ENCODE results near the gene PHC3.

The PHC3 gene

GRCh38 chr3:170089862-170090600 is 91.5 kb downstream of the PHC3 start:
- CTCF ChIA-PET = interaction anchor here (0.8 to 2.3 kb wide), 5 partner anchors 9 to 13 kb away, joined by 3 to 11 read pairs (median 4); no protein-coding TSS in a partner anchor
- POLR2A ChIA-PET = interaction anchor here (0.6 kb wide), 1 partner anchor 69 kb away, joined by 6 read pairs; no protein-coding TSS in a partner anchor
- TF ChIP-seq, protein P1, sequence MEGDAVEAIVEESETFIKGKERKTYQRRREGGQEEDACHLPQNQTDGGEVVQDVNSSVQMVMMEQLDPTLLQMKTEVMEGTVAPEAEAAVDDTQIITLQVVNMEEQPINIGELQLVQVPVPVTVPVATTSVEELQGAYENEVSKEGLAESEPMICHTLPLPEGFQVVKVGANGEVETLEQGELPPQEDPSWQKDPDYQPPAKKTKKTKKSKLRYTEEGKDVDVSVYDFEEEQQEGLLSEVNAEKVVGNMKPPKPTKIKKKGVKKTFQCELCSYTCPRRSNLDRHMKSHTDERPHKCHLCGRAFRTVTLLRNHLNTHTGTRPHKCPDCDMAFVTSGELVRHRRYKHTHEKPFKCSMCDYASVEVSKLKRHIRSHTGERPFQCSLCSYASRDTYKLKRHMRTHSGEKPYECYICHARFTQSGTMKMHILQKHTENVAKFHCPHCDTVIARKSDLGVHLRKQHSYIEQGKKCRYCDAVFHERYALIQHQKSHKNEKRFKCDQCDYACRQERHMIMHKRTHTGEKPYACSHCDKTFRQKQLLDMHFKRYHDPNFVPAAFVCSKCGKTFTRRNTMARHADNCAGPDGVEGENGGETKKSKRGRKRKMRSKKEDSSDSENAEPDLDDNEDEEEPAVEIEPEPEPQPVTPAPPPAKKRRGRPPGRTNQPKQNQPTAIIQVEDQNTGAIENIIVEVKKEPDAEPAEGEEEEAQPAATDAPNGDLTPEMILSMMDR (IDR thresholded peaks at IDR 0.05; ENCODE audit: control extremely low read depth, extremely low read depth, low read depth, missing control alignments) = no peak
- DNase-seq (ENCODE audit: extremely low spot score) = no peak

DNA sequence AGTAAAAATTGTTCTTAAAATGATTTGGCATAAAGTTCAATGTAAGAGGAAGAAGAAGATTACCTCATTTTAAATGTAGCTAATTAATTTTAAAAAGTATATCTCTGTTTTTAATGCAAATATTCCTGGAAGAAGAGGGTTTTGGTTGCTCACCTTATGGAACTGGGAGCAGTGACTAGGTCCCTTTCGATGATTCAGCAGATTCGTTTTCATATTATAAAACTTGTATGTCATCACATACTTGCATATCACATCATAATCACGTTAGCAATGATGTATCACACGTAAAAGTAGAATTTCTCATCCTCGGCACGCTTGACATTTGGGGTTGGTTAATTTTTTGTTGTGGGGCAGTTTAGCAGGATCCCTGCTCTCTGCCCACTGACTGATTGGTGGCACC is 96.1 kb downstream of the PHC3 start:
- no peak for DNase-seq (ENCODE audit: extremely low spot score)
- TF ChIP-seq, protein P1 (IDR thresholded peaks at IDR 0.05; ENCODE audit: control extremely low read depth, extremely low read depth, low read depth, missing control alignments) = no peak
- ChIA-PET CTCF (interaction anchor here (1.3 to 2.9 kb wide), 4 partner anchors 9 to 27 kb away, joined by 3 to 9 read pairs (median 4); no protein-coding TSS in a partner anchor), POLR2A (no interaction called here)

DNA sequence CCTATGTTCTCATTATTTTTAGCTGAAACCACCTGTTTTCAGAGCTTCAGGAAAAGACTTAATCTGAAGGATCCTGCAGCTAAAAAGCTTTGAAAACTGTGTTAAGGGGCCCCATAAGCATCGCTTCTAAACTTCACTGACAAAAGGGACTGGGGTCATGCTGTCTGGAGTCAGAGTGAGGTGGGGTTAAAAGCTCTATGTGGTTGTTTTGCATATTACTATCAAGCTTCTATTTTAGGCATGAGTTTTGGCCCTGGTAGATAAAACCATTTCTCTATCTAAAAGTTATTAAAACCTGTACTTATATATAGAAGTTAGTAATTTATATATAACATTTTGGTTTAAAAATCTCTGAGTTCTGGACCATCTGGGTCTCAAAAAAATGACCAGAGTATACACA is 98.2 kb downstream of the PHC3 start:
- TF ChIP-seq, protein P1 (IDR thresholded peaks at IDR 0.05; ENCODE audit: control extremely low read depth, extremely low read depth, low read depth, missing control alignments) = no peak
- CTCF ChIA-PET = interaction anchor here (2.9 kb wide), 1 partner anchor 11 kb away, joined by 9 read pairs; no protein-coding TSS in a partner anchor
- POLR2A ChIA-PET = no interaction called here
- DNase-seq (ENCODE audit: extremely low spot score) = no peak

- ChIA-PET CTCF (no interaction called here), POLR2A (no interaction called here)
- TF ChIP-seq, protein P1 (IDR thresholded peaks at IDR 0.05; ENCODE audit: control extremely low read depth, extremely low read depth, low read depth, missing control alignments) = no peak
- no peak for DNase-seq (ENCODE audit: extremely low spot score)
Measured at GRCh38 chr3:170081079-170081741, 100.3 kb downstream of the PHC3 start.

DNA sequence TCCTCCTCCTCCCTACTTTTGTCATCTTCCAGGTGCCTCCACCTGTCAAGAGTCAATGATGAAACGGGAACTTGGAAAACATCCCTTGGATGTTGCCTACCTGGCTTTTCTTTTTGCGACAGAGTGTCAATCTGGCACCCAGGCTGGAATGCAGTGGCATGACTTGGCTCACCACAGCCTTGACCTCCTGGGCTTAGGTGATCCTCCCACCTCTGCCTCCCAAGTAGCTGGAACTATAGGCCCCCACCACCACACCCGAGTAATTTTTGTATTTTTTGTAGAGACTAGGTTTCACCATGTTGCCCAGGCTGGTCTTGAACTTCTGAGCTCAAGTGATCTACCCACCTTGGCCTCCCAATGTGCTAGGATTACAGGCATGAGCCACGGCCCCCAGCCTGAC is 100.9 kb downstream of the PHC3 start:
- ChIA-PET POLR2A (no interaction called here), CTCF (interaction anchor here (1.1 to 2.6 kb wide), 5 partner anchors 8 to 218 kb away, joined by 4 to 11 read pairs (median 5); partner anchors contain the start of gene GPR160)
- DNase-seq (ENCODE audit: extremely low spot score) = no peak
- TF ChIP-seq, protein P1 (IDR thresholded peaks at IDR 0.05; ENCODE audit: control extremely low read depth, extremely low read depth, low read depth, missing control alignments) = no peak

GRCh38 chr3:170079536-170080165 is 101.9 kb downstream of the PHC3 start:
- ChIA-PET CTCF (interaction anchor here (0.6 to 3.2 kb wide), 10 partner anchors 9 to 217 kb away, joined by 3 to 15 read pairs (median 4); partner anchors contain the start of gene GPR160), POLR2A (no interaction called here)
- no peak for DNase-seq (ENCODE audit: extremely low spot score)

More at GRCh38 chr3:170079536-170080165, 101.9 kb downstream of the PHC3 start:
- TF ChIP-seq, protein P1 (IDR thresholded peaks at IDR 0.05; ENCODE audit: control extremely low read depth, extremely low read depth, low read depth, missing control alignments) = no peak

Measured in GM10248 (cell line).